ENCODE measurements around the gene TSPAN18. TPM values are rescaled to one million over a fixed set of nuclear protein-coding genes. Genes with fewer than 3 reads are reported as not detected.

Gene TSPAN18
- polyA plus RNA-seq, 1 of the 3 experiments (the other 2 are of a cell fraction) = 0.72 TPM

- peaks cover 14 to 36% of the 10 kb centered on the region in 2 experiments; a peak in 3 of 4 replicates for H3K4me1 ChIP-seq (ENCODE audit: control insufficient read depth in 1 of 2, insufficient read depth in 2 of 2, low read depth in 1 of 2, low read length in 1 of 2)
- no peaks in the 10 kb centered on the region for H3K9me2 ChIP-seq
- peak; percentile 63 for DNase-seq
- H3K79me2 ChIP-seq (ENCODE audit: insufficient read depth) = no peaks in the 10 kb centered on the region
- H3K27ac ChIP-seq (ENCODE audit: low read depth in 2 of 2, low read length in 1 of 2) = peak overlapping the region in 1 of 2 experiments; percentile 97; a peak in 2 of 4 replicates
- ChIA-PET CTCF (interaction anchor here (0.9 to 2.3 kb wide), 10 partner anchors 9 to 205 kb away, joined by 3 to 14 read pairs (median 6); no protein-coding TSS in a partner anchor), POLR2A (interaction anchor here (0.8 to 1.6 kb wide), 6 partner anchors 17 to 137 kb away, joined by 3 to 7 read pairs (median 4); no protein-coding TSS in a partner anchor)
- no peaks in the 10 kb centered on the region for H3K27me3 ChIP-seq (ENCODE audit: insufficient read depth)
- WGBS (ENCODE audit: low lambda C conversion rate) = 58% methylated on average over 4 of the region's 6 CpGs
- no peaks in the 10 kb centered on the region for H4K20me1 ChIP-seq (ENCODE audit: insufficient read depth)
- no peak overlapping the region for H3K4me2 ChIP-seq
- TF ChIP-seq CHD2 (IDR thresholded peaks at IDR 0.05; ENCODE audit: low read length, partially characterized antibody) = peak; percentile 51
- no peak for TF ChIP-seq MAX (IDR thresholded peaks at IDR 0.05; ENCODE audit: low read depth)
- TF ChIP-seq RCOR1 (IDR thresholded peaks at IDR 0.05; ENCODE audit: low read length) = peak; percentile 71; the same call in 1 of the 2 replicates
- TF ChIP-seq GATA2 (CRISPR knock-in tag; IDR thresholded peaks at IDR 0.05) = peak; percentile 80
- TF ChIP-seq FOXJ3 (CRISPR knock-in tag; IDR thresholded peaks at IDR 0.05) = 0 out of 2 replicates have a peak, but pooled peaks have one; percentile 67
- TF ChIP-seq RAD21 (IDR thresholded peaks at IDR 0.05; ENCODE audit: low read length) = no peak; the same call in 1 of the 2 replicates
- TF ChIP-seq EP300 (IDR thresholded peaks at IDR 0.05; ENCODE audit: borderline replicate concordance in 1 of 2, low read depth in 1 of 2, low read length in 1 of 2) = peak in 1 of 2 experiments; percentile 84; a peak in 2 of 4 replicates
- TF ChIP-seq SIN3A (IDR thresholded peaks at IDR 0.05; ENCODE audit: borderline replicate concordance, low read depth, low read length) = no peak
- H3K4me3 ChIP-seq (ENCODE audit: low read depth in 2 of 2, low read length in 1 of 2) = no peak overlapping the region
- H3K36me3 ChIP-seq (replicated peaks in 1 of 2; ENCODE audit: control insufficient read depth in 1 of 2, insufficient read depth in 2 of 2, low read length in 1 of 2) = no peaks in the 10 kb centered on the region
- no peak overlapping the region for H2AFZ ChIP-seq (ENCODE audit: low read depth)
- no peaks in the 10 kb centered on the region for H3K9me3 ChIP-seq
- H3F3A ChIP-seq (replicated peaks; ENCODE audit: insufficient read depth) = no peaks in the 10 kb centered on the region
- no peak overlapping the region for H3K9ac ChIP-seq
Observed at GRCh38 chr11:44839458-44840084, 112.8 kb downstream of the TSPAN18 start.

- H3K27ac ChIP-seq (ENCODE audit: low read depth in 2 of 2, low read length in 1 of 2) = peak overlapping the region in 1 of 2 experiments; percentile 97; a peak in 2 of 4 replicates
Observed at GRCh38 chr11:44840085-44840478, 113.3 kb downstream of the TSPAN18 start.

More at GRCh38 chr11:44840085-44840478, 113.3 kb downstream of the TSPAN18 start:
- Histone ChIP-seq H2AFZ (ENCODE audit: low read depth) (no peak overlapping the region), H3K4me3 (ENCODE audit: low read depth in 2 of 2, low read length in 1 of 2) (no peak overlapping the region), H3K4me2 (no peak overlapping the region), H3K9me2 (no peaks in the 10 kb centered on the region), H3K27me3 (ENCODE audit: insufficient read depth) (no peaks in the 10 kb centered on the region), H3K79me2 (ENCODE audit: insufficient read depth) (no peaks in the 10 kb centered on the region), H3K9ac (no peak overlapping the region), H3F3A (replicated peaks; ENCODE audit: insufficient read depth) (no peaks in the 10 kb centered on the region), H3K36me3 (replicated peaks in 1 of 2; ENCODE audit: control insufficient read depth in 1 of 2, insufficient read depth in 2 of 2, low read length in 1 of 2) (no peaks in the 10 kb centered on the region), H3K4me1 (ENCODE audit: control insufficient read depth in 1 of 2, insufficient read depth in 2 of 2, low read depth in 1 of 2, low read length in 1 of 2) (peaks cover 14 to 31% of the 10 kb centered on the region in 2 experiments; a peak in 3 of 4 replicates), H3K9me3 (no peaks in the 10 kb centered on the region), H4K20me1 (ENCODE audit: insufficient read depth) (no peaks in the 10 kb centered on the region)
- no peak for TF ChIP-seq REST (IDR thresholded peaks at IDR 0.05; ENCODE audit: low read depth, low read length)
- TF ChIP-seq EP300 (IDR thresholded peaks at IDR 0.05; ENCODE audit: borderline replicate concordance in 1 of 2, low read depth in 1 of 2, low read length in 1 of 2) = no peak
- TF ChIP-seq GABPA (IDR thresholded peaks at IDR 0.05; ENCODE audit: low read depth) = no peak
- TF ChIP-seq NFIC (IDR thresholded peaks at IDR 0.05; ENCODE audit: borderline replicate concordance) = no peak
- TF ChIP-seq TAF1 (IDR thresholded peaks at IDR 0.05; ENCODE audit: borderline replicate concordance, low read depth, low read length) = no peak
- no peak for TF ChIP-seq NRF1 (IDR thresholded peaks at IDR 0.05; ENCODE audit: low read depth, low read length)
- no peak for TF ChIP-seq GATA2 (CRISPR knock-in tag; IDR thresholded peaks at IDR 0.05)
- no peak for TF ChIP-seq RCOR1 (IDR thresholded peaks at IDR 0.05; ENCODE audit: low read length)
- no peak for TF ChIP-seq USF2 (IDR thresholded peaks at IDR 0.05; ENCODE audit: borderline replicate concordance, low read depth, low read length)
- no peak for TF ChIP-seq FOXJ3 (CRISPR knock-in tag; IDR thresholded peaks at IDR 0.05)
- TF ChIP-seq RAD21 (IDR thresholded peaks at IDR 0.05; ENCODE audit: low read length) = no peak
- no peak for TF ChIP-seq EZH2phosphoT487 (IDR thresholded peaks at IDR 0.05; ENCODE audit: borderline replicate concordance, low read depth)
- no peak for TF ChIP-seq IRF3 (IDR thresholded peaks at IDR 0.05; ENCODE audit: low read depth, low read length)
- DNase-seq = no peak
- POLR2A ChIA-PET = interaction anchor here (1.0 to 1.6 kb wide), 3 partner anchors 17 to 137 kb away, joined by 3 to 7 read pairs (median 4); no protein-coding TSS in a partner anchor
- CTCF ChIA-PET = interaction anchor here (0.7 to 2.3 kb wide), 12 partner anchors 9 to 96 kb away, joined by 3 to 14 read pairs (median 4); no protein-coding TSS in a partner anchor
- 89% methylated on average over 3 of the region's 3 CpGs for WGBS (ENCODE audit: low lambda C conversion rate)
